SK-N-SH treated with all-trans-retinoic acid at 6 μM for 48 hours (cell line): ENCODE results near the gene BTBD8.

ENCODE experiments used
- RARB ChIP-seq: fragments of 250-450 bp; sonication (Bioruptor Pico); IDR thresholded peaks from 2 replicates; pipeline ENCODE4 v1.8.0; 2021; ENCODE audit warnings: mild to moderate bottlenecking, moderate library complexity
- TCF4 ChIP-seq: fragments of 250-450 bp; sonication (Bioruptor Pico); IDR thresholded peaks from 2 replicates; pipeline ENCODE4 v1.8.0; 2021; ENCODE audit warnings: mild to moderate bottlenecking, moderate library complexity, borderline replicate concordance

- no peak for TF ChIP-seq RARB (CRISPR knock-in tag)
- no peak for TF ChIP-seq TCF4 (CRISPR knock-in tag)
Measured at GRCh38 chr1:92125204-92125603, 45.1 kb downstream of the BTBD8 start.
